ENCODE results near the gene CLIC5.

GRCh38 chr6:45961125-45961524, 54.5 kb downstream of the CLIC5 start:
- TF ChIP-seq CTCF (IDR thresholded peaks at IDR 0.05; ENCODE audit: poor library complexity, severe bottlenecking) (no peak), TAF1 (IDR thresholded peaks at IDR 0.05; ENCODE audit: low read depth) (no peak), EP300 (conservative IDR thresholded peaks at IDR 0.05; ENCODE audit: poor library complexity, severe bottlenecking) (no peak), POLR2AphosphoS5 (IDR thresholded peaks at IDR 0.05) (no peak), EZH2 (IDR thresholded peaks at IDR 0.05; ENCODE audit: borderline replicate concordance, insufficient read depth, low read length, poor library complexity, severe bottlenecking) (no peak), RAD21 (conservative IDR thresholded peaks at IDR 0.05) (no peak), SMC3 (conservative IDR thresholded peaks at IDR 0.05; ENCODE audit: poor library complexity) (no peak), MXI1 (conservative IDR thresholded peaks at IDR 0.05; ENCODE audit: poor library complexity, severe bottlenecking) (no peak), REST (IDR thresholded peaks at IDR 0.05; ENCODE audit: borderline replicate concordance) (no peak)
